ENCODE results near the gene YWHAG. TPM values are rescaled to one million over a fixed set of nuclear protein-coding genes. Genes with fewer than 3 reads are reported as not detected.
"Not testable (repeated sequence)": the region's sequence is repeated elsewhere in the genome, so short reads cannot be mapped to it uniquely, and the experiment has no call there.

Gene YWHAG
- total RNA-seq, 2 experiments from 2014 or later: 80.8 to 115 TPM

DNA sequence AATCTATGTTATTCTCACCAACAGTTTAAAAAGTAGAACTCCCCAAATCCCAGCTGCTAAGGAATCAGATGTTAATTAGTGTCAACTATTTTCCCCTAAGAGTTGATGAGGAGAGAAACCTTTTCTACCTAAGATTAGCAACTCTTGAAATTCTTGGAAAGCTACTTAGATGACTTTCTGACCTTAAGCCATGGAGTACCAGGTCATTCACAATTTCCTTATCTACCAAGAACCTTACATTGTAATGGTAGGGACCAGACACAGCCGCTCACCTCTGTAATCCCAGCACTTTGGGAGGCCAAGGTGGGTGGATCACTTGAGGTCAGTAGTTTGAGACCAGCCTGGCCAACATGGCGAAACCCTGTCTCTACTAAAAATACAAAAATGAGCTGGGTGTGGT is 23.4 kb downstream of the YWHAG start:
- not testable (repeated sequence) for ATAC-seq
- peaks cover 26% of the 10 kb centered on the region for H3K36me3 Mint-ChIP-seq

DNA sequence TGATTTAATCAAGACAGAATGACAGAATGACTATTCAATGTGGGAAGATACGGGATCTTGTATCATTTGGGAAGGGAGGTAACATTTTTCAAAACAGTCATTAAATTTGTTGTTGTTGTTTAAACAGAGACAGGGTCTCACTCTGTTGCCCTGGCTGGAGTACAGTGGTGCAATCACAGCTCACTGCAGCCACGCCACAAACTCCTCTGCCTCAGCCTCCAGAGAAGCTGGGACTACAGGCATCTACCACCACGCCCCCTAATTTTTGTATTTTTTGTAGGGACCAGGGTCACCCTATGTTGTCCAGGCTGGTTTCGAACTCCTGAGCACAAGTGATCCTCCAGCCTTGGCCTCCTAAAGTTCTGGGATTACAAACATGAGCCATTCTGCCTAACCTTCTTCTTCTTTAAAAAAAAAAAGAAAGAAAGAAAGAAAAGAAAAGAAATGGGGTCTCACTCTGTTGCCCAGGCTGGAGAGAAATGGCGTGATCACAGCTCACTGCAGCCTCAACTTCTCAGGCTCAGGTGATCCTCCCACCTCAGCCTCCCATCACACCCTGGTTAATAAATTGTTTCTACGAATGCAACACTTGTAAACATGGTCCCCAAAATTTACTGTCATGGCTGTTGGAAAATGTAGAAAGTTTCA is 24.3 kb downstream of the YWHAG start:
- Mint-ChIP-seq H3K4me1 (peaks cover 28% of the 10 kb centered on the region), H3K9me3 (ENCODE audit: low read depth) (no peaks in the 10 kb centered on the region), H3K36me3 (peaks cover 26% of the 10 kb centered on the region), H3K27ac (peak overlapping the region; percentile 35), H3K4me3 (no peak overlapping the region), H3K27me3 (no peaks in the 10 kb centered on the region)
- DNase-seq: no peak
- no peak for ATAC-seq
- CTCF ChIA-PET: interaction anchor here (0.9 to 1.1 kb wide), 3 partner anchors 11 to 156 kb away, joined by 3 to 5 read pairs (median 3); no protein-coding TSS in a partner anchor

More for the DNA sequence above, 23.4 kb downstream of the YWHAG start:
- H3K9me3 Mint-ChIP-seq (ENCODE audit: low read depth); H3K27me3 Mint-ChIP-seq; H3K4me3 Mint-ChIP-seq; DNase-seq; CTCF ChIA-PET; H3K27ac Mint-ChIP-seq: not testable (repeated sequence)
- H3K4me1 Mint-ChIP-seq: peaks cover 25% of the 10 kb centered on the region

DNA sequence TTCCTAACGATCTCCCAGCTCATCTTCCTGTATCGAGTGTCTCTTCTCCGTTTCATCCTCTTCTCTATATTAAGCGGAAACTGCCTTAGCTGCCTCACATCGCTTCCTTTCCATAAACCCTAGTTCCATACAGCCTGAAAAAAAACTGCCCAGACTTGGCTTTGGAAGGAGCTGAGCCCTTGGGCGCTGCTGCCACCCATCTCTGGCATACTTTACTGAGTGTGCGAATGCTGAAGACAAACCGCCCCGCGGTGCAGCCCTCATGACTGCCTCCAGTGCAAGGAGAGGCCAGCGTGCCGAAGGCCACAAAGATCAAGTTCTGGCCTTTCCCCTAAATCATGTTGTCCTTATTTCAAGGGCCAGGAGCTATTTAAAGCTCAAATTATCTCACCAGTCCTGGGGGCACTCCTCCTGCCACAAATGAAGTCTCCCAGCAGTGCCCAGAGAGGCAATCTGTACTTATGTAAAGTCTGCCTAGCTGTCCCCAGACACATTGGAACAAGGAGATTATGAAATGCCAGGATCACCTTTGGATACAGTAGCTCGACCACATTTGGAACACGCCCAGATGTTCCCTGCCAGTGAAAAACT is 25.2 kb downstream of the YWHAG start:
- DNase-seq (no peak), ATAC-seq (no peak)
- Mint-ChIP-seq H3K27me3 (no peaks in the 10 kb centered on the region), H3K4me3 (no peak overlapping the region), H3K9me3 (ENCODE audit: low read depth) (no peaks in the 10 kb centered on the region), H3K4me1 (peaks cover 33% of the 10 kb centered on the region), H3K36me3 (peaks cover 32% of the 10 kb centered on the region), H3K27ac (no peak overlapping the region)
- CTCF ChIA-PET: interaction anchor here (0.9 to 1.1 kb wide), 3 partner anchors 11 to 155 kb away, joined by 3 to 5 read pairs (median 3); no protein-coding TSS in a partner anchor

DNA sequence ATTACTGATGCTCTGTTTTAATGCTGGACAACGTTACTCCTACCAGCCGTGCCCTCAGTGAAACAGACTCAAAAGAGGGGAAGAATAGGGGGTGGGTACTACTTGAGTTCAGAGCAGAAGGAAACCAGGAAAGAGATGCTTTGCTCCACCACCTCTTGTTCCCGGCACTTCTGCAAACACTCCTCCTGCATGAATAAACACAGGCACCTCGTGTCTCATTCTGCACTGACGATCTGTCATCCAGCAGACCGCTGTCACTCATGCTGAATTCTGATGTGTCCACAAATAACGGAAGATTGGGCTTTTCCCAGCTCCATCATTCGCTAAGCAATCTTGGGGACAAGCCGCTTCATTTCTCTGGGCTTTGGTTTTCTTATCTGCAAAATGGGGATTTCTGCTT is 26.7 kb downstream of the YWHAG start:
- Mint-ChIP-seq H3K27me3 (no peaks in the 10 kb centered on the region), H3K9me3 (ENCODE audit: low read depth) (no peaks in the 10 kb centered on the region), H3K4me1 (peaks cover 40% of the 10 kb centered on the region), H3K36me3 (peaks cover 36% of the 10 kb centered on the region), H3K4me3 (no peak overlapping the region), H3K27ac (peak overlapping the region; percentile 32)
- CTCF ChIA-PET: interaction anchor here (1.2 kb wide), 1 partner anchor 13 kb away, joined by 3 read pairs; no protein-coding TSS in a partner anchor
- DNase-seq: no peak
- ATAC-seq: no peak

DNA sequence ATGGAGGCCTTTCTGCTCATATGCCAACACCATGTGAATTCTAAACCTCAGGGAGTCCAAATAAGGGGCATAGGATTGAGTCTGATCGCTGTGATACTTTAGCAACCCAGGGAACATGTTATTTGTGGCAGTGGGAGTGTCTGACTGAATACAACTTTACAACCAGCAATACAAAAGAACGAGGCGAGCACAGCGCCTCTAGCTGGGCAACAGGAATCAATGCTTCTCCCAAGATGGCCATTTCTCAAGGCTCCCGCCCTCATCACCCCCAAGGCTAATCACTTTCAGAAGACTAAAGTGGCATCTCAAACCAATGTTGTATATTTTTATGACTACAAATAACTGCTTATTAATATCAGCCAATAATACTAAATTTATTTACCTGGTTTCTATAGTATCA is 28.1 kb downstream of the YWHAG start:
- no peaks in the 10 kb centered on the region for H3K27me3 Mint-ChIP-seq

DNA sequence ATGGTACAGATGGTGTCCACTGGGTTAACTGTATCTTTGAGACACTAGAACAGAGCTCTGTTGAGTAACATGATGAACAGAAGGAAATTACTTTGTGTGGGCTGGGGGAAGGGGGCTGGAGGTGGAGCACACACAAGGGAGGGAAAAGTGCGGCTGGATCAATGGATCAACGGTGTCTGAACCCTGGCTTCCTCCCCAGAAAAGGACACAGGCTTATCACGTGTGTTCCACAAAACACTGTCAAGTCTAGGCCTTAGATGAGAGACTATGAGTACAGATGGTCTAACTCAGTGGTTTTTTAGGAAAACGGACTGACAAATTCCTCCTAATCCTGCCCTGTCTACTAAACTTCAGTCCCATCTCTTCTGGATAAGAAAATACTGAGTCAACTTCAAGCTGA is 28.5 kb downstream of the YWHAG start:
- Mint-ChIP-seq H3K36me3 (peaks cover 36% of the 10 kb centered on the region), H3K27ac (no peak overlapping the region), H3K9me3 (ENCODE audit: low read depth) (no peaks in the 10 kb centered on the region), H3K4me1 (peaks cover 30% of the 10 kb centered on the region), H3K4me3 (no peak overlapping the region), H3K27me3 (no peaks in the 10 kb centered on the region)
- ATAC-seq (no peak), DNase-seq (no peak)
- CTCF ChIA-PET: interaction anchor here (0.8 to 1.1 kb wide), 2 partner anchors 12 to 28 kb away, joined by 3 to 4 read pairs; no protein-coding TSS in a partner anchor

More for the DNA sequence above, 28.1 kb downstream of the YWHAG start:
- no peak for DNase-seq
- CTCF ChIA-PET: interaction anchor here (0.8 to 1.1 kb wide), 2 partner anchors 13 to 27 kb away, joined by 3 to 4 read pairs; no protein-coding TSS in a partner anchor
- peaks cover 32% of the 10 kb centered on the region for H3K4me1 Mint-ChIP-seq
- no peak overlapping the region for H3K4me3 Mint-ChIP-seq
- H3K36me3 Mint-ChIP-seq: peaks cover 36% of the 10 kb centered on the region
- no peaks in the 10 kb centered on the region for H3K9me3 Mint-ChIP-seq (ENCODE audit: low read depth)
- H3K27ac Mint-ChIP-seq: no peak overlapping the region
- no peak for ATAC-seq

DNA sequence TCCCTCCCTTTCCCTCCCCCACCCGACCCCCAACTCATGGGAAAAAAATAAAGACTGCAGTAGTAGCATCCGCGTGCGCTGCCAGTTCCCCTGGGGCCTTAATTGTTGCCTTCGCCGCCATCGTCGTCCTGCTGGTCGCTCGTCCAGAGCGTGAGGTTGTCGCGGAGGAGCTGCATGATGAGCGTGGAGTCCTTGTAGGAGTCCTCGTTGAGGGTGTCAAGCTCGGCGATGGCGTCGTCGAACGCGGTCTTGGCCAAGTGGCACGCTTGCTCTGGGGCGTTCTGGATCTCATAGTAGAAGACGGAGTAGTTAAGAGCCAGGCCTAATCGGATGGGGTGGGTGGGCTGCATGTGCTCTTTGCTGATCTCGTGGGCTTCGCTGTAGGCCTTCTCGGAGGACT is 29.3 kb downstream of the YWHAG start:
- H3K27ac Mint-ChIP-seq: no peak overlapping the region
- peaks cover 36% of the 10 kb centered on the region for H3K36me3 Mint-ChIP-seq
- CTCF ChIA-PET: interaction anchor here (1.1 kb wide), 1 partner anchor 11 kb away, joined by 4 read pairs; no protein-coding TSS in a partner anchor
- no peaks in the 10 kb centered on the region for H3K9me3 Mint-ChIP-seq (ENCODE audit: low read depth)
- DNase-seq: no peak
- peaks cover 32% of the 10 kb centered on the region for H3K4me1 Mint-ChIP-seq
- no peak overlapping the region for H3K4me3 Mint-ChIP-seq
- no peaks in the 10 kb centered on the region for H3K27me3 Mint-ChIP-seq
- no peak for ATAC-seq

DNA sequence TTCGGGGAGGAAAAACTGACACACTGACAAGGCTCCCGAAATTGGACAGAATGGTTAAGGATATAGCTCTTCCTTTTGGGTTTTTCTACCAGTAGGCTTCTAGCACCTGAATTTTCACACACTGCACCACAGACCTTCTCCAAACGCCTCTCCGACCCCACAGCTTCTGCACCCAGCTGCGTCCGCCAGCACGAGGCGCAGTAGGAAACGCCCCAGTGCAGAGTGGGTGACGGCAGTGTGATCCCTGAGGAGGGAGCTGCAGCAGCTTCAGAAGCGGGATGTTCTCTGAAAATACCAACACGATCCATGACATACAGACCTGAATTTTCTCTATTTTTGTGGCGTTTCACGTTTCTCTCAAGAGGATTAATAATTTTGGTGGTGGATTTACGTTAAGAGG is 30.4 kb downstream of the YWHAG start:
- Mint-ChIP-seq H3K4me1 (peaks cover 32% of the 10 kb centered on the region), H3K9me3 (ENCODE audit: low read depth) (no peaks in the 10 kb centered on the region), H3K27me3 (no peaks in the 10 kb centered on the region), H3K36me3 (peaks cover 36% of the 10 kb centered on the region), H3K4me3 (no peak overlapping the region), H3K27ac (no peak overlapping the region)
- CTCF ChIA-PET: interaction anchor here (1.2 to 1.5 kb wide), 2 partner anchors 31 to 37 kb away, joined by 3 to 4 read pairs; no protein-coding TSS in a partner anchor
- DNase-seq (no peak), ATAC-seq (no peak)

DNA sequence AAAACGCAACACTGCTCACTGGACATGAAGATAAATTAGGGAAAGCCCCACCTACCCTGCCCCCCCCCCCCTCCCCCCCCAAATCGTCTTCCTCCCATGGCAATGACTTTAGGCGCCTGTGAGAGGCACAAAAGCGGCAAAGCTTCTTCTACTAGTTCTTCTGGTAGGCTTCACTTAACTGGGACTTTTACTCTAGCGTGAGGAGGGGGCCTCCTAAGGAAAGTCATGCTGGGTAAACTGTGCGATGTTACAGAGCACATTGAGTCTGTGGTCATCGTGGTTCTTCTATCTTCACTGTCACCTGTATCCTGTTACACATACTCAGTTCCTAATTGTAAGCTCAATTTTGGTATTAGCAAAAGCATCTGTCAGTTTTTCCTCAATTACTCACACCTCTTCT is 31.2 kb downstream of the YWHAG start:
- Mint-ChIP-seq H3K4me1 (peaks cover 39% of the 10 kb centered on the region), H3K9me3 (ENCODE audit: low read depth) (no peaks in the 10 kb centered on the region), H3K27me3 (no peaks in the 10 kb centered on the region), H3K27ac (no peak overlapping the region), H3K4me3 (no peak overlapping the region), H3K36me3 (peaks cover 35% of the 10 kb centered on the region)
- ATAC-seq (peak; percentile 27), DNase-seq (no peak)
- CTCF ChIA-PET: interaction anchor here (1.2 to 1.9 kb wide), 3 partner anchors 13 to 36 kb away, joined by 3 to 7 read pairs (median 4); no protein-coding TSS in a partner anchor

DNA sequence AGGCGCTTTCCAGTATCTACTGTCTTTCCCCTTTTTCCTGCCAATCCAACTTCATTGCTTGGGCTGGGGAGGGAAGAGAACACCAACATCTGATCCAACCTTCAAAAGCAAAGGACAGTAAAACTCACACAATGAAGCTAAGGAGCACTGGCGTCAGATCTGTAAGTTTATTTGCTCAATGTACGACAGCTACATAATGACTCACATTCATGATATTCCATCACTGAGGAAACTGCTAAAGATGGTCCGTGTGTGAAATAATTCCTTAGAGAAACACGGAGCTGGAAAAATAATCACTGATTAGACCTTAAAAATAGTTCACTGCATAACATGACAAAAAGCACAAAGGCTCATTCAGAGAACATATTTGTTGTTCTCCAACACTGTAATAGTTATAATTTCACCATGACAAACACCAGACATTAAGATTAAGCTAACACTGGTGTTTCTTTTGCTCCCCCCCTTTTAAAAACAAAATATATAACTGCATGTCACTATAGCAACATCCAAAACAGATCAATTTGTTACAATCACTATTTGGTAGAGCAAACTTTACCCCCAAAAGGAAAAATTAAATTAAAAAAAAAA is 32.1 kb downstream of the YWHAG start:
- H3K27me3 Mint-ChIP-seq: no peaks in the 10 kb centered on the region
- no peak for DNase-seq
- CTCF ChIA-PET: interaction anchor here (1.5 to 1.9 kb wide), 2 partner anchors 13 to 35 kb away, joined by 4 to 7 read pairs; no protein-coding TSS in a partner anchor
- H3K27ac Mint-ChIP-seq: no peak overlapping the region
- no peak overlapping the region for H3K4me3 Mint-ChIP-seq
- H3K4me1 Mint-ChIP-seq: peaks cover 36% of the 10 kb centered on the region
- H3K9me3 Mint-ChIP-seq (ENCODE audit: low read depth): no peaks in the 10 kb centered on the region
- H3K36me3 Mint-ChIP-seq: peaks cover 32% of the 10 kb centered on the region
- no peak for ATAC-seq

DNA sequence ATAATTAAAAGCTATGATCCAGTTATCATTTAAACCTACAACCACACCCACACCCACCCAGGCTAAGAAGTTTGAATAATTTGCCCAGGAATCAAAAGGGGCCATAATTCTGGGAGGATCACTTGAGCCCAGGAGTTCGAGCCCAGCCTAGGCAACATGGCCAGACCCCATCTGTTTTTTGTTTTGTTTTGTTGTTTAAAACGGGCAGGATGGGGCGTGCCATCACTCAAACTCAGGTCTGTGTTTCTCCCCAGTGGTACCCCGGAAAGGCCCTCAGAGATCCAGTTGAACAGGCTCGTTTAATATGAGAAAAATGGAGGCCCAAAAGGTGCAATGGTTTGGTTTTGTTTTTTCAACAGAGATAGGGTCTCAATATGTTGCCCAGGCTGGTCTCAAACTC is 33.0 kb downstream of the YWHAG start:
- Mint-ChIP-seq H3K4me1 (peaks cover 36% of the 10 kb centered on the region), H3K27me3 (no peaks in the 10 kb centered on the region), H3K4me3 (no peak overlapping the region), H3K27ac (no peak overlapping the region), H3K36me3 (peaks cover 35% of the 10 kb centered on the region), H3K9me3 (ENCODE audit: low read depth) (no peaks in the 10 kb centered on the region)
- no peak for DNase-seq
- ATAC-seq: no peak
- CTCF ChIA-PET: interaction anchor here (1.9 kb wide), 1 partner anchor 12 kb away, joined by 7 read pairs; no protein-coding TSS in a partner anchor

DNA sequence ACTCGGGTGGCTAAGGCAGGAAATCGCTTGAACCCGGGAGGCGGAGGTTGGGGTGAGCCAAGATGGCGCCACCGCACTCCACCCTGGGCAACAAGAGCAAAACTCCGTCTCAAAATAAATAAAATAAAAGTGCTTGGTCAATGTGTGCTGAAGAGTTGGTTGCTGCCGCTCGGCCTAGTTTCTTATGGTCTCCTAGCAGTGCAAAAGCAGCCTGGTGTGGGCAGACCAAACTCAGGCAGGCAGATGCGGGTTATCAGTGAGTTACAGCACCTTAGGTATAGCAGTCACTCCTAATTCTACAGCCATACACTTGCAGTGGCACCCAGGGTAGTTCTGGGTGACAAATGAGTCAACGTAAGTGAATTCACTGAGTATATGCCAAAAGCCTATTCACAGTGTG is 33.7 kb downstream of the YWHAG start:
- DNase-seq (no peak), ATAC-seq (no peak)
- CTCF ChIA-PET: interaction anchor here (1.3 kb wide), 1 partner anchor 69 kb away, joined by 3 read pairs; no protein-coding TSS in a partner anchor
- peaks cover 32% of the 10 kb centered on the region for H3K36me3 Mint-ChIP-seq
- H3K9me3 Mint-ChIP-seq (ENCODE audit: low read depth): no peaks in the 10 kb centered on the region
- peaks cover 33% of the 10 kb centered on the region for H3K4me1 Mint-ChIP-seq
- no peak overlapping the region for H3K27ac Mint-ChIP-seq
- no peak overlapping the region for H3K4me3 Mint-ChIP-seq
- no peaks in the 10 kb centered on the region for H3K27me3 Mint-ChIP-seq
